Muscle layer of colon (tissue), 2 donors: ENCODE data around the gene FMO5.
"Not testable (repeated sequence)": the region's sequence is repeated elsewhere in the genome, so short reads cannot be mapped to it uniquely, and the experiment has no call there.

Source experiments
- H3K27ac ChIP-seq: one replicate; pipeline ENCODE4 v1.7.0; 2013; ENCODE audit warnings: low read depth, mild to moderate bottlenecking, low read length, moderate library complexity
- H3K27me3 ChIP-seq, 2 donors: one replicate each; pipeline ENCODE4 v1.7.0; 2013; ENCODE audit warnings: low read length in 2 of 2, mild to moderate bottlenecking in 2 of 2; ENCODE audit not compliant: insufficient read depth in 2 of 2, control insufficient read depth in 1 of 2
- H3K36me3 ChIP-seq: one replicate; pipeline ENCODE4 v1.7.0; 2013; ENCODE audit warnings: mild to moderate bottlenecking, low read length; ENCODE audit not compliant: insufficient read depth
- H3K4me1 ChIP-seq: one replicate; pipeline ENCODE4 v1.7.0; 2013; ENCODE audit warnings: mild to moderate bottlenecking, low read length; ENCODE audit not compliant: insufficient read depth
- H3K4me3 ChIP-seq, 2 donors: one replicate each; pipeline ENCODE4 v1.7.0; 2013; ENCODE audit warnings: low read length in 2 of 2, low read depth in 1 of 2, mild to moderate bottlenecking in 1 of 2, moderate library complexity in 1 of 2
- H3K9ac ChIP-seq: one replicate; pipeline ENCODE4 v1.7.0; 2013; ENCODE audit warnings: low read length
- H3K9me3 ChIP-seq: one replicate; pipeline ENCODE4 v1.7.0; 2013; ENCODE audit warnings: mild to moderate bottlenecking, low read length
- donor health status: abdominal sarcoma.
- donor health status: Adenocarcinoma of cecum.

FMO5 gene

DNA sequence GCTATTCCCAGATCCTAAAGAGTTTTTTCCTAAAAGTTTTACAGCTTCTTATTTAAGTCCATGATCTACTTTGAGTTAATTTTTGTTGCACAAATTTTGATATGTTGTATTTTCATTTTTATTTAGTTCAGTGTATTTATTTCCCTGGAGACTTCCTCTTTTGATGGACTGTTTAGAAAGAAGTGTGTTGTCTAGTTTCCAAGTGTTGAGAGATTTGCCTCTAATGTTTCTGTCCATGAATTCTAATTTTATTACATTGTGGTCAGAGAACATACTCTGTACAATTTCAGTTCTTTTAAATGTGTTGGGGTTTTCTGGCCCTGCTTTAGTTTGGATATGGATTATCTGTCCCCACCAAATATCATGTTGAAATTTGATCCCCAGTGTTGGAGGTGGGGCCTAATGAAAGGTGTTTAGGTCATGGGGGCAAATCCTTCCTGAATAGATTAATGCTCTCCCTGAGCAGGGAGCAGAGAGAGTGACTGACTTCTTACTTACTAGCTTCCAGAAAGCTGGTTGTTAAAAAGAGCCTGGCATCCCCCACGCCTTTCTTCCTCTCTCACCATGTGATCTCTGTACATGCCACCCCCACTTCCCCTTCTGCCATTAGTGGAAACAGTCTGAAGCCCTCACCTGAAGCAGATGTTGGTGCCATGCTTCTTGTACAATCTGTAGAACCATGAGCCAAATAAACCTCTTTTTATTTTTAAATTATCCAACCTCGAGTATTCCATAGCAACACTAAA lies 21.9 kb upstream of the FMO5 start:
- Histone ChIP-seq H3K9me3 (no peaks in the 10 kb centered on the region), H3K4me1 (peaks cover 10% of the 10 kb centered on the region), H3K27ac (no peak overlapping the region), H3K27me3 (no peaks in the 10 kb centered on the region), H3K36me3 (no peaks in the 10 kb centered on the region), H3K4me3 (no peak overlapping the region), H3K9ac (no peak overlapping the region)

DNA sequence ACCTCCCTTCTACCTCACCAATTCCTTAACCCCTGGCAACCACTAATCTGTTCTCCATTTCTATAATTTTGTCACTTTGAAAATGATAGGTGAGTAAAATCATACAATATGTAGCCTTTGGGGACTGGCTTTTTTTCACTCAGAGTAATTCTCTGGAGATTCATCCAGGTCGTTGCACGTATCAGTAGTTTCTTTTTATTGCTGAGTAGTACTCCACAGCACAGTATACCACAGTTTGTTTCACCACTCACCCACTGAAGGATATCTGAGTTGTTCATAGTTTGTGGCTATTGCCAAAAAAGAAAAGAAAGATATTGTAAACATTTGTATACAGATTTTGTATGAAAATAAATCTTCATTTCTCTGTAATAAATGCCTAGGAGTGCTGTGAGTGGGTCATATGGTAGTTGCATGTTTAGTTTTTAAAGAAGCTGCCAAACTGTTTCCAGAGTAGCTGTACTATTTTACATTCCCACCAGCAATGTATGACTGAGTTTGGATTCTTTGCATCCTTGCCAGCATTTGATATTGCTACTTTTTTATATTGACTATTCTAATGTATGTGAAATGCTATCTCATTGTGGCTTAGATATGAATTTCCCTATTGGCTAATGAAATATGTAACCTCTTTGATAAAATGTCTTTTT lies 21.0 kb upstream of the FMO5 start:
- Histone ChIP-seq H3K27ac (no peak overlapping the region), H3K27me3 (no peaks in the 10 kb centered on the region), H3K9me3 (no peaks in the 10 kb centered on the region), H3K36me3 (no peaks in the 10 kb centered on the region), H3K9ac (no peak overlapping the region), H3K4me1 (peaks cover 13% of the 10 kb centered on the region), H3K4me3 (no peak overlapping the region)

DNA sequence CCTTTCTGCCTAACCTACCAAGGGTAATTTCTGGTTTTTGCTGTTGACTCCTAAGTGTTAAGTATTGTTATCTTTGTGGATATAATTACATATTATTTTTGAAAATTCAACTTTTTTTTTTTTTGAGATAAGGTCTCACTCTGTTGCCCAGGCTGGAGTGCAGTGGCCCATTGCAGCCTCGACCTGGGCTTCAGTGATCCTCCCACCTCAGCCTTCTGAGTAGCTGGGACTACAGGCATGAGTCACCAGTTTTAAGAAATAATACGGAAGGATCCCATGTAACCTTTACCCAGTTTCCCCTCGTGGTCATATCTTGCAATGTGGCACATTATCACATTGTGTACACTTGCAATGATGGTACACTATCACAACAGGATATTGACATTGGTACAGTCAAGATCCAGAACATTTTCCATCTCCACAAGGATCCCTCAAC lies 20.5 kb upstream of the FMO5 start:
- peaks cover 13% of the 10 kb centered on the region for H3K4me1 ChIP-seq
- no peaks in the 10 kb centered on the region for H3K9me3 ChIP-seq
- H3K27ac ChIP-seq: no peak overlapping the region
- no peak overlapping the region for H3K4me3 ChIP-seq
- H3K36me3 ChIP-seq: no peaks in the 10 kb centered on the region
- H3K27me3 ChIP-seq: no peaks in the 10 kb centered on the region
- H3K9ac ChIP-seq: no peak overlapping the region

DNA sequence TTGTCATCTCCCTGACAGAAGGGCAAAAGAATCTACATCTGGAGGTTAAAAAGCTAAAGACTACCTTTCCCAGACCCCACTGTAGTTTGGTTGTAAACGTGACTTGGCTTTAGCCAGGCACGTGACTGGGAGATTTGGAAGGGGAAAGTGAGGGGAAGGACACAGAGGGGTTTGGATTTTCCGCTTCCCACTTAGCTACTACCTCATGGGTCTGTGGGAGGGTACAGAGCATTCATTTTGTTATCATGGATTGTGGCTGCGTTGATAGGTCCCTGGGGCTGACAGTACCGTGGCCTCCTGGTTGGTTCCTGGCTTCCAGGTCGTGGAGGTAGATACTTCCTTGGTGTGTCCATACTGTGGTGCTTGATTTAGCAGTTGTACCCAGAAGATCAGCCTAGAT lies 20.0 kb upstream of the FMO5 start:
- Histone ChIP-seq H3K9ac (no peak overlapping the region), H3K4me1 (peaks cover 13% of the 10 kb centered on the region), H3K4me3 (no peak overlapping the region), H3K27ac (no peak overlapping the region), H3K36me3 (no peaks in the 10 kb centered on the region), H3K27me3 (no peaks in the 10 kb centered on the region), H3K9me3 (no peaks in the 10 kb centered on the region)

DNA sequence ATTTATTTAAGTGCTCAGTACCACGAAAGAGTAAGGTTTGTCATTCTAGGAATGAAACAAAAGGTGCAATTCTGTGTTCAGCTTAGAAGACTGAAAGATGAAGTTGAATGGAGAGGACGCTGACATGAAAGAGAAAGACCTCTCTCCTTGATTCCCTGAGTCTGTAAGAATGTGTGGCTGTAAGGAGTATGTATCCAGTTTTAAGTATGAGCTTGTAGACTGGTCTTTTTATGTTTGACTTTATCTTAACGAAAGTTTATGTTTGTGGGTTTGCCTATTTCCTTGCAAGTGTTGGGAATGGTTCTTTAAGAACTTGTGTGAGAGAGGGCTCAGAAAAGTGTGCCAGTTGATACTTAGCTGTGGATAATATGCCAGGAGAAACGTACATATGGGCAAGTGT lies 18.7 kb upstream of the FMO5 start:
- H3K4me3 ChIP-seq: peak overlapping the region; percentile 93 to 98
- peaks cover 13% of the 10 kb centered on the region for H3K4me1 ChIP-seq
- H3K9me3 ChIP-seq: no peaks in the 10 kb centered on the region
- H3K36me3 ChIP-seq: no peaks in the 10 kb centered on the region
- peak overlapping the region; percentile 74 for H3K9ac ChIP-seq
- no peaks in the 10 kb centered on the region for H3K27me3 ChIP-seq
- peak overlapping the region; percentile 88 for H3K27ac ChIP-seq

DNA sequence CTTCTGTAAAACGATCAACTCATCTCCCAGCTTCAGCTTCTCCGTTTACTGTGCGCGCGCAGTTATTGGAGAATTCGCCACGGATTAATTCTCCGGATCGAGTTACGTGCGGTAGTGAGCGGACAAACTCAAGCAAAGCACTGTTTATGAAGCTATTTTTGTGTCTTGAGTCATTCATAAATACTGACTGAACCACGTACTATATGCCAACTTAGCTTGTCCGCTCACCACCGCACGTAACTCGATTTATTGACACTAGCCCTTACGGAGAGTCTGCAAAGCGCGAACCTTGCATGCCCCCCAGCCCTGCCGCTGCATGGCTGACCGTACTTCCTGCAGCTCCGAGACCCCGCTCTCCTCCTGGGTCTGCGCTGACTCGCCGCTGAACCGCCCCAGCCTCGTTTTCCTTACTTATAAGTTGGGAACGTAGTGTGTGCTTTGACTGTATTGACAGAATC lies 18.1 kb upstream of the FMO5 start:
- peak overlapping the region; percentile 74 for H3K9ac ChIP-seq
- no peaks in the 10 kb centered on the region for H3K27me3 ChIP-seq

DNA sequence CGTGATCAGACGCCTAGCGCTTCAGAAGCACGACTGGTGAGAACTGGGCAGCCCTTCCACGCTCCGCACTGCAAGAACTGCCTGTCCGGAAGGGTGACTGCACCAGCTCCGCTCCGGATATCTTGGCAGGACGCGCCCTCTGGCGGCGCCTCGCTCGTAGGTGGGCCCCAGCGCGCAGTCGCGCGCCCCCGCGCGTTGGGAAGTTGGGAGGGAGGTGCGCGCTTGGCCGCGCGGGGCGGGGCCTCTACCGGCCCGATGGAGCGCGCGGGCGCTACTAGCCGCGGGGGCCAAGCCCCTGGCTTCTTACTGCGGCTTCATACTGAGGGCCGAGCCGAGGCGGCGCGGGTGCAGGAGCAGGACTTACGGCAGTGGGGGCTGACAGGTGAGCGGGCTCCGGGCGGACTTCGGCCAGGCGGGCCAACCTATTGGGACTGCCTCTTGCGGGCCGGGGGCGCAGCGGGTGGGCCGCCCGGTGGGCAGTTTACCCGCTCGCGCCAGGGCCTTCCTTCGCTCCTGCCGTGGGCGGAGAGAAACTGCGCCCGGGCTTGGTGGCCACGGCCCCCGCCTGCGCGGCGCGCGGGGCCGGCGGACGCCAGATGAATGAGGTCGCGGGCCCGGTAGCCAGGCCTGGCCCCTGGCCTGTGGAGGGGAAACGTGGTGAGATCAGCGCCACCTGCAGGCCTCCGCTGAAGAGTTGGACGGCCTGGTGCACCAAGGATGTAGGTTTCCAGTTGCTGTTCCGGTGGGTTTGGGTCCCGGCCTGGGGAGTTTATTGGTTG lies 17.5 kb upstream of the FMO5 start, which contains the start of gene CHD1L:
TSS of gene CHD1L (plus strand) at position 236 of the 779 bp plus-strand sequence. CDS start at position 256, 20 bp downstream.
- Histone ChIP-seq H3K9ac (peak within 1 kb of the TSS; percentile 74), H3K27me3 (no peaks in the 10 kb centered on the region), H3K4me3 (peak within 1 kb of the TSS; percentile 93 to 98), H3K36me3 (no peaks in the 10 kb centered on the region), H3K4me1 (peaks cover 13% of the 10 kb centered on the region), H3K27ac (peak within 1 kb of the TSS; percentile 88), H3K9me3 (no peaks in the 10 kb centered on the region)

More for the DNA sequence above, 18.1 kb upstream of the FMO5 start:
- peak overlapping the region; percentile 88 for H3K27ac ChIP-seq
- peaks cover 13% of the 10 kb centered on the region for H3K4me1 ChIP-seq
- H3K36me3 ChIP-seq: no peaks in the 10 kb centered on the region
- H3K9me3 ChIP-seq: no peaks in the 10 kb centered on the region
- H3K4me3 ChIP-seq: peak overlapping the region; percentile 93 to 98

DNA sequence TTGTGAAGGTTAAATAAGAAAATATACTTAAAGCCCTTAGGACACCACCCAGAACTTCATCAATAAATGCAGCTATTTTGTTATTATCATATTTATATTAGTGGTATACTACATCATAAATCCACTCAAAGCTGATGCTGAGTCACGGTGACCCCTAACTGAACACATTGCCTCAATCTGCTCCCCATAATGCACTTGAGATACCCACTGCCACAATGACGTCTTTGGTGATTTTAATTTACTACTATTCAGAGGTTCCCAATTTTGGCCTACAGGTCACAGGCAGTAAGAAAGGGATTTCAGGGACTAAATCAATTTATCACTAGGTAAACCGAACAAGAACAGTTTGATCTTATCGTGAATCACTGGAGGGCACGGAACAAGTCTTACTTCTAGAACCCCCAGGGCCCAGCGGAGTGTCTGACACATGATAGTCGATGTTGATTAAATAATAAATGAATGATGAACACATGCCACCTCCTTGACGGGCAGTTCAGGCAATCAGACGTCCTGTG lies 16.9 kb upstream of the FMO5 start:
- Histone ChIP-seq H3K27ac (peak overlapping the region; percentile 88), H3K9me3 (no peaks in the 10 kb centered on the region), H3K9ac (peak overlapping the region; percentile 34), H3K4me1 (peaks cover 13% of the 10 kb centered on the region), H3K27me3 (no peaks in the 10 kb centered on the region), H3K36me3 (no peaks in the 10 kb centered on the region), H3K4me3 (peak overlapping the region; percentile 93 to 98)

DNA sequence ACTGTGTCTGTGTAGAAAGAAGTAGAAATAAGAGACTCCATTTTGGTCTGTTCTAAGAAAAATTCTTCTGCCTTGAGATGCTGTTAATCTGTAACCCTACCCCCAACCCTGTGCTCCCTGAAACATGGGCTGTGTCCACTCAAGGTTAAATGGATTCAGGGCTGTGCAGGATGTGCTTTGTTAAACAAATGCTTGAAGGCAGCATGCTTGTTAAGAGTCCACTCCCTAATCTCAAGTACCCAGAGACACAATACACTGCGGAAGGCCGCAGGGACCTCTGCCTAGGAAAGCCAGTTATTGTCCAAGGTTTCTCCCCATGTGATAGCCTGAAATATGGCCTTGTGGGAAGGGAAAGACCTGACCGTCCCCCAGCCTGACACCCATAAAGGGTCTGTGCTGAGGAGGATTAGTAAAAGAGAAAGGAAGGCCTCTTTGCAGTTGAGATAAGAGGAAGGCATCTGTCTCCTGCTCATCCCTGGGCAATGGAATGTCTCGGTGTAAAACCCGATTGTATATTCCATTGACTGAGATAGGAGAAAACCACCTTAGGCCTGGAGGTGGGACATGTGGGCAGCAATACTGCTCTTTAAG lies 15.1 kb upstream of the FMO5 start:
- H3K9ac ChIP-seq, H3K27me3 ChIP-seq, H3K4me3 ChIP-seq, H3K36me3 ChIP-seq, H3K9me3 ChIP-seq, H3K27ac ChIP-seq: not testable (repeated sequence)
- H3K4me1 ChIP-seq: peaks cover 13% of the 10 kb centered on the region

DNA sequence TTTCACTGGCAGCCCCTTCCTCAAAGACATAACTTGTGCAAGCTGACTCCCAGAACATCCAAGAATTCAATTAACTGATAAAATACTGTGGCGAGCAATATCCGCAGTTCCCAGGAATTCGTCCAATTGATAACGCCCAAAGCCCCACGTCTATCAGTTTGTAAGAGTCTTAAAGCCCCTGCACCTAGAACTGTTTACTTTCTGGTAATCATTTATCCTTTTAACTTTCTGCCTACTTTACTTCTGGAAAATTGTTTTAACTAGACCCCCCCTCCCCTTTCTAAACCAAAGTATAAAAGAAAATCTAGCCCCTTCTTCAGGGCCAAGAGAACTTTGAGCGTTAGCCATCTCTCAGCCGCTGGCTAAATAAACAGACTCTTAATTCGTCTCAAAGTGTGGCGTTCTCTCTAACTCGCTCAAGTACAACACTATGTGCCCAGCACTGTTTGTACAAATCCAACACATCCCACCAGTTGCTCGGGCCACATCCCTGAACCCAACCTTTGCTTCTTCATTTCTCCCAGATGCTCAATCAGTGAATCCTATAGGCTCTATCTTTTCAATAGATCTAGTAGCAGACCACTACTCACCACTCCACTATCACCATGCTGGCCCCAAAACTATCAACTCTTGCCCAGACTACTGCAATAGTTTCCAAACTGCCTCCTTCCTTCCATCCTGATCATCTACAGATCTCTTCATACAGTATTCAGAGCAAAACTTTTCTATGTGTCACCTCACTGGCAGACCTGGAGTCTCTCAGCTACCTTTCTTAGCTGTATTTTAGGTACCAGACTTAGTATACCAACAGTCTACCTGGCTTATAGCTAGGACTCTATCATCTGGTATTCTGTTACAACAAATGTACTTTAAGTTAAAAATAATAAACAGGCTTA lies 14.0 kb upstream of the FMO5 start:
- Histone ChIP-seq H3K36me3 (no peaks in the 10 kb centered on the region), H3K9me3 (no peaks in the 10 kb centered on the region), H3K9ac (no peak overlapping the region), H3K4me1 (peaks cover 12% of the 10 kb centered on the region), H3K4me3 (no peak overlapping the region), H3K27ac (no peak overlapping the region), H3K27me3 (no peaks in the 10 kb centered on the region)
